H1 (cell line): Measurements from ENCODE around the gene ETV7. TPM values are rescaled to one million over a fixed set of nuclear protein-coding genes. Genes with fewer than 3 reads are reported as not detected.

Experiments used
- CTCF ChIA-PET: fragments of 300-600 bp; sonication (Branson Sonifier 250); formaldehyde crosslinking; loops from one replicate; lab custom pipeline; 2021; ENCODE audit not compliant: partially characterized antibody; lab: Charles Lee
- POLR2A ChIA-PET: fragments of 300-600 bp; sonication (Branson Sonifier 250); formaldehyde crosslinking; loops from one replicate; lab custom pipeline; 2021; ENCODE audit warnings: inconsistent platforms; ENCODE audit not compliant: partially characterized antibody; lab: Charles Lee
- DNase-seq, 2 experiments: peaks; one replicate each; pipeline versions ENCODE4 v3.0.0 to v3.0.0-alpha.2; 2010 to 2022; ENCODE audit warnings: low spot score in 2 of 2, low read depth in 1 of 2, mixed read lengths in 1 of 2
- FAIRE-seq: peaks from 2 replicates; lab custom pipeline; 2011; peaks lifted over from hg19 to GRCh38; lab: Jason Lieb, UNC
- H2AFZ ChIP-seq: 2 replicates; pipeline ENCODE4 v1.8.1; 2012; ENCODE audit warnings: low read length, inconsistent platforms
- H2AK5ac ChIP-seq: 2 replicates; pipeline ENCODE4 v1.6.1; 2013; ENCODE audit warnings: low read depth, low read length
- H2BK120ac ChIP-seq: replicated peaks from 2 replicates; pipeline ENCODE3; 2013; ENCODE audit warnings: low read depth, low read length, inconsistent platforms
- H2BK12ac ChIP-seq: 2 replicates; pipeline ENCODE4 v1.6.1; 2013; ENCODE audit warnings: low read depth, low read length
- H2BK15ac ChIP-seq: 2 replicates; pipeline ENCODE4 v1.6.1; 2013; ENCODE audit warnings: low read length
- H2BK20ac ChIP-seq: 2 replicates; pipeline ENCODE4 v1.6.1; 2013; ENCODE audit warnings: low read length
- H2BK5ac ChIP-seq: 2 replicates; pipeline ENCODE4 v1.6.1; 2013; ENCODE audit warnings: low read depth, low read length
- H3K14ac ChIP-seq: 2 replicates; pipeline ENCODE4 v1.6.1; 2013; ENCODE audit warnings: inconsistent platforms; ENCODE audit not compliant: insufficient read length
- H3K18ac ChIP-seq: 2 replicates; pipeline ENCODE4 v1.6.1; 2013; ENCODE audit warnings: low read length; ENCODE audit errors: extremely low read depth
- H3K23ac ChIP-seq: 2 replicates; pipeline ENCODE4 v1.6.1; 2013; ENCODE audit warnings: inconsistent platforms; ENCODE audit not compliant: insufficient read length
- H3K23me2 ChIP-seq: 2 replicates; pipeline ENCODE4 v1.6.1; 2013; ENCODE audit warnings: low read depth, low read length
- H3K27ac ChIP-seq: 2 replicates; pipeline ENCODE4 v1.6.1; 2011; ENCODE audit warnings: low read depth, low read length, inconsistent platforms
- H3K27me3 ChIP-seq, 4 experiments: replicated peaks in 1 of 4; 1 replicate in 1 of 4; 2 replicates in 3 of 4; pipeline versions ENCODE4 v1.6.1 to v1.8.1; 2011 to 2013; ENCODE audit warnings: low read length in 3 of 4, mild to moderate bottlenecking in 3 of 4, inconsistent platforms in 2 of 4, mixed read lengths in 2 of 4, moderate library complexity in 1 of 4; ENCODE audit not compliant: control insufficient read depth in 3 of 4, insufficient read depth in 3 of 4; ENCODE audit errors: extremely low read depth in 1 of 4
- H3K36me3 ChIP-seq, 4 experiments: 2 replicates each; pipeline versions ENCODE4 v1.6.1 to v1.8.1; 2011 to 2013; ENCODE audit warnings: mild to moderate bottlenecking in 4 of 4, low read length in 3 of 4, moderate library complexity in 2 of 4, control low read depth in 1 of 4, inconsistent platforms in 1 of 4; ENCODE audit not compliant: insufficient read depth in 4 of 4, control insufficient read depth in 2 of 4
- H3K4ac ChIP-seq: replicated peaks from 2 replicates; pipeline ENCODE3; 2013; ENCODE audit warnings: low read length, low read depth, mixed read lengths, inconsistent platforms; ENCODE audit not compliant: insufficient read length
- H3K4me1 ChIP-seq, 4 experiments: replicated peaks in 1 of 4; 1 replicate in 1 of 4; 2 replicates in 3 of 4; pipeline versions ENCODE4 v1.6.1 to v1.8.1; 2011 to 2013; ENCODE audit warnings: low read length in 3 of 4, inconsistent platforms in 2 of 4, mixed read lengths in 1 of 4; ENCODE audit not compliant: insufficient read depth in 4 of 4, control insufficient read depth in 3 of 4
- H3K4me2 ChIP-seq, 2 experiments: 2 replicates each; pipeline versions ENCODE4 v1.6.1 to v1.8.1; 2011 to 2013; ENCODE audit warnings: low read depth in 2 of 2, low read length in 2 of 2, control low read depth in 1 of 2, inconsistent platforms in 1 of 2, mild to moderate bottlenecking in 1 of 2; ENCODE audit not compliant: insufficient read depth in 1 of 2
- H3K4me3 ChIP-seq, 4 experiments: fragments of 200-600, 300-600 bp in 1 of 4; sonication (generic), shearing (Covaris generic), sonication (Bioruptor Twin) in 1 of 4; 2 replicates each; pipeline versions ENCODE4 v1.5.1 to v1.8.1; 2011 to 2016; ENCODE audit warnings: low read length in 4 of 4, low read depth in 3 of 4, control low read depth in 2 of 4, inconsistent platforms in 2 of 4, mild to moderate bottlenecking in 2 of 4, mixed read lengths in 1 of 4, moderate library complexity in 1 of 4; ENCODE audit not compliant: insufficient read depth in 2 of 4; ENCODE audit errors: extremely low read depth in 1 of 4
- H3K56ac ChIP-seq: replicated peaks from 2 replicates; pipeline ENCODE3; 2013; ENCODE audit warnings: low read depth, mild to moderate bottlenecking, mixed read lengths, low read length, inconsistent platforms; ENCODE audit not compliant: insufficient read length
- H3K79me1 ChIP-seq: 2 replicates; pipeline ENCODE4 v1.6.1; 2013; ENCODE audit warnings: low read depth, low read length, control low read depth
- H3K79me2 ChIP-seq, 2 experiments: 2 replicates each; pipeline versions ENCODE4 v1.6.1 to v1.8.1; 2012 to 2013; ENCODE audit warnings: low read length in 2 of 2, mild to moderate bottlenecking in 2 of 2, inconsistent platforms in 1 of 2; ENCODE audit not compliant: insufficient read depth in 2 of 2, control insufficient read depth in 1 of 2
- H3K9ac ChIP-seq, 4 experiments: replicated peaks in 1 of 4; 1 replicate in 1 of 4; 2 replicates in 3 of 4; pipeline versions ENCODE4 v1.6.1 to v1.8.1; 2011 to 2013; ENCODE audit warnings: low read depth in 3 of 4, low read length in 3 of 4, control low read depth in 2 of 4, mild to moderate bottlenecking in 2 of 4, moderate library complexity in 2 of 4, inconsistent platforms in 1 of 4; ENCODE audit errors: extremely low read depth in 1 of 4
- H3K9me3 ChIP-seq, 2 experiments: 2 replicates each; pipeline versions ENCODE4 v1.6.1 to v1.8.1; 2012 to 2013; ENCODE audit warnings: mild to moderate bottlenecking in 2 of 2, moderate library complexity in 2 of 2, control low read depth in 1 of 2, inconsistent platforms in 1 of 2, low read depth in 1 of 2, low read length in 1 of 2, mixed read lengths in 1 of 2; ENCODE audit not compliant: insufficient read depth in 2 of 2
- H4K20me1 ChIP-seq, 2 experiments: replicated peaks in 1 of 2; 2 replicates each; pipeline versions ENCODE3 to v1.8.1; 2011 to 2013; ENCODE audit warnings: inconsistent platforms in 2 of 2, low read length in 2 of 2, mild to moderate bottlenecking in 1 of 2; ENCODE audit not compliant: insufficient read depth in 2 of 2, control insufficient read depth in 1 of 2
- H4K5ac ChIP-seq: 2 replicates; pipeline ENCODE4 v1.6.1; 2013; ENCODE audit warnings: low read length, low read depth, mixed read lengths, inconsistent platforms; ENCODE audit not compliant: insufficient read length
- H4K8ac ChIP-seq: 2 replicates; pipeline ENCODE4 v1.8.0; 2013; ENCODE audit warnings: mild to moderate bottlenecking, moderate library complexity, low read length, inconsistent platforms; ENCODE audit not compliant: insufficient read depth; ENCODE audit errors: extremely low read depth
- H4K91ac ChIP-seq: replicated peaks from 2 replicates; pipeline ENCODE3; 2013; ENCODE audit warnings: low read length, mixed read lengths, inconsistent platforms; ENCODE audit not compliant: insufficient read length
- CBX5 ChIP-seq: fragments of 300-800, 300-1000 bp; sonication (generic); IDR thresholded peaks from 2 replicates; pipeline ENCODE4 v1.7.1; 2016; ENCODE audit warnings: antibody characterized with exemption, low read length, low read depth
- FOSL1 ChIP-seq: IDR thresholded peaks from 2 replicates; pipeline ENCODE4 v1.6.1; 2011; ENCODE audit warnings: mild to moderate bottlenecking, low read depth, low read length, moderate library complexity; ENCODE audit not compliant: insufficient read depth
- KDM4A ChIP-seq: IDR thresholded peaks from one replicate; pipeline ENCODE4 v1.7.1; 2012; ENCODE audit warnings: low read depth, mild to moderate bottlenecking, moderate library complexity, low read length, inconsistent platforms; ENCODE audit not compliant: severe bottlenecking
- POLR2A ChIP-seq, 2 experiments: IDR thresholded peaks; 1 replicate in 1 of 2; 2 replicates in 1 of 2; pipeline ENCODE4 v1.6.1; 2011; ENCODE audit warnings: low read depth in 2 of 2, low read length in 2 of 2, mild to moderate bottlenecking in 2 of 2; ENCODE audit errors: control extremely low read depth in 1 of 2
- POU5F1 ChIP-seq: IDR thresholded peaks from 2 replicates; pipeline ENCODE4 v1.6.1; 2011; ENCODE audit warnings: low read depth, mild to moderate bottlenecking, low read length, moderate library complexity
- RNF2 ChIP-seq: fragments of 200-900, 300-1000 bp; sonication (generic); IDR thresholded peaks from 2 replicates; pipeline ENCODE4 v1.7.1; 2016; ENCODE audit warnings: borderline replicate concordance, low read depth, mild to moderate bottlenecking, antibody characterized with exemption, low read length; ENCODE audit not compliant: poor library complexity, severe bottlenecking; ENCODE audit errors: missing control alignments
- SIN3A ChIP-seq, 2 experiments: IDR thresholded peaks in 1 of 2; conservative IDR thresholded peaks in 1 of 2; 2 replicates each; pipeline ENCODE4 v1.6.1; 2011 to 2012; ENCODE audit warnings: low read length in 2 of 2, improper control_type of control experiment in 1 of 2, low read depth in 1 of 2, mild to moderate bottlenecking in 1 of 2
- SUZ12 ChIP-seq: fragments of 200-600 bp; sonication (generic); IDR thresholded peaks from 2 replicates; pipeline ENCODE4 v1.6.1; 2012; ENCODE audit warnings: mild to moderate bottlenecking, inconsistent platforms, low read length, moderate library complexity, mixed read lengths
- ZNF274 ChIP-seq: IDR thresholded peaks from 2 replicates; pipeline ENCODE4 v1.7.0; 2012; ENCODE audit warnings: low read length, borderline replicate concordance; ENCODE audit errors: extremely low read depth
- WGBS, 2 experiments: shearing (Covaris generic) in 1 of 2; methylation state at CpG; one replicate each; pipeline versions ENCODE4 v1.1.6 to v1.1.7; 2013 to 2015; ENCODE audit warnings: low lambda C conversion rate in 2 of 2, mixed read lengths in 2 of 2, inconsistent platforms in 1 of 2, low coverage in 1 of 2, missing lambda C conversion rate in 1 of 2; ENCODE audit not compliant: insufficient replicate concordance in 2 of 2, insufficient coverage in 1 of 2, insufficient read length in 1 of 2; ENCODE audit errors: extremely low coverage in 1 of 2, missing lambda C conversion rate in 1 of 2; 5-methylcytosine and 5-hydroxymethylcytosine counted together
- polyA plus RNA-seq, 7 experiments: library from polyadenylated mRNA; depleted of rRNA in 3 of 7; stranded (reverse) in 5 of 7; unstranded in 2 of 7; fragments of >200 nt in 5 of 7; fragments of 200-250 nt in 2 of 7; gene quantifications; 1 replicate in 5 of 7; 2 replicates in 1 of 7; 4 replicates in 1 of 7; pipeline versions ENCODE4 v1.2.1 to v1.2.3, GENCODE V29; 2011 to 2013; ENCODE audit warnings: missing spikeins in 2 of 7, mixed read lengths in 2 of 7
- total RNA-seq: library from RNA; stranded (reverse); fragmentation: NEBNext Ultra II Directional; extraction: Animal tissue kit (Norgen Biotek cat#: 25700); gene quantifications from 2 replicates; pipeline ENCODE4 v1.2.1, GENCODE V29; 2021

The ETV7 gene
- total and polyA plus RNA-seq, 2 of the 8 experiments (the other 6 are each of a cell fraction or from before 2014, with no cell fraction given) = 0.54 to 2.4 TPM

DNA sequence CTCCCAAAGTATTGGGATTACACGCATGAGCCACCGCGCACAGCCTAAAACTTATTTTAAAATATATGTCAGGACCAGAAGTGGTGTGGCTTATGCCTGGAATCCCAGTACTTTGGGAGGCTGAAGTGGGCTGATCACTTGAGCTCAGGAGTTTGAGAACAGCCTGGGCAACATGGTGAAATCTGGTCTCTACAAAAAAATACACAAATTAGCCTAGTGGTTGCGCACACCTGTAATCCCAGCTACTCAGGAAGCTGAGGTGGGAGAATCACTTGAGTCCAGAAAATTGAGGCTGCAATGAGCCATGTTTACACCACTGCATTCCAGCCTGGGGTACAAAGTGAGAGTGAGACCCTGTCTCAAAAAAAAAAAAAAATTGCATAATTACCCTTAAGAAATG, 41.4 kb upstream of the ETV7 start:
- H3K79me1 ChIP-seq = no peaks in the 10 kb centered on the region
- FAIRE-seq (no peak), DNase-seq (no peak)
- no peaks in the 10 kb centered on the region for H3K27me3 ChIP-seq
- no peak overlapping the region for H3K14ac ChIP-seq
- no peaks in the 10 kb centered on the region for H3K23me2 ChIP-seq
- H3K9me3 ChIP-seq = no peaks in the 10 kb centered on the region
- H3K4me1 ChIP-seq = peaks cover 0 to under 1% (median 0%) of the 10 kb centered on the region in 4 experiments; a peak in 2 of 7 replicates
- H3K56ac ChIP-seq = no peak overlapping the region
- H4K5ac ChIP-seq = no peak overlapping the region
- H2BK20ac ChIP-seq = no peak overlapping the region
- H4K20me1 ChIP-seq = no peaks in the 10 kb centered on the region
- H2BK12ac ChIP-seq = no peak overlapping the region
- H3K36me3 ChIP-seq = no peaks in the 10 kb centered on the region
- no peak overlapping the region for H2BK5ac ChIP-seq
- H3K23ac ChIP-seq = no peak overlapping the region
- H4K8ac ChIP-seq = no peak overlapping the region
- H2BK15ac ChIP-seq = no peak overlapping the region
- no peak overlapping the region for H3K18ac ChIP-seq
- no peak overlapping the region for H2AFZ ChIP-seq
- no peak overlapping the region for H3K27ac ChIP-seq
- no peak overlapping the region for H2BK120ac ChIP-seq
- no peak overlapping the region for H3K4me2 ChIP-seq
- CTCF ChIA-PET = no interaction called here
- H2AK5ac ChIP-seq = no peak overlapping the region
- no peaks in the 10 kb centered on the region for H3K79me2 ChIP-seq
- no peak overlapping the region for H3K4me3 ChIP-seq
- no peak overlapping the region for H4K91ac ChIP-seq
- POLR2A ChIA-PET = no interaction called here
- H3K4ac ChIP-seq = no peak overlapping the region
- 100% methylated on average over 4 of the region's 4 CpGs; no CpG with 5 or more reads in 1 of the 2 experiments for WGBS, 2 experiments
- no peak overlapping the region for H3K9ac ChIP-seq
- TF ChIP-seq POU5F1 (no peak), SUZ12 (no peak), RNF2 (no peak), POLR2A (IDR thresholded peaks at IDR 0.05; ENCODE audit: control extremely low read depth in 1 of 2, low read depth in 2 of 2, low read length in 2 of 2) (no peak), KDM4A (no peak), SIN3A (conservative IDR thresholded peaks at IDR 0.05 in 1 of 2, IDR thresholded peaks at IDR 0.05 in 1 of 2; ENCODE audit: low read depth in 1 of 2, low read length in 2 of 2) (no peak), CBX5 (no peak), ZNF274 (no peak), FOSL1 (no peak)
